ENCODE results near the gene LAMB4.

The LAMB4 gene

DNA sequence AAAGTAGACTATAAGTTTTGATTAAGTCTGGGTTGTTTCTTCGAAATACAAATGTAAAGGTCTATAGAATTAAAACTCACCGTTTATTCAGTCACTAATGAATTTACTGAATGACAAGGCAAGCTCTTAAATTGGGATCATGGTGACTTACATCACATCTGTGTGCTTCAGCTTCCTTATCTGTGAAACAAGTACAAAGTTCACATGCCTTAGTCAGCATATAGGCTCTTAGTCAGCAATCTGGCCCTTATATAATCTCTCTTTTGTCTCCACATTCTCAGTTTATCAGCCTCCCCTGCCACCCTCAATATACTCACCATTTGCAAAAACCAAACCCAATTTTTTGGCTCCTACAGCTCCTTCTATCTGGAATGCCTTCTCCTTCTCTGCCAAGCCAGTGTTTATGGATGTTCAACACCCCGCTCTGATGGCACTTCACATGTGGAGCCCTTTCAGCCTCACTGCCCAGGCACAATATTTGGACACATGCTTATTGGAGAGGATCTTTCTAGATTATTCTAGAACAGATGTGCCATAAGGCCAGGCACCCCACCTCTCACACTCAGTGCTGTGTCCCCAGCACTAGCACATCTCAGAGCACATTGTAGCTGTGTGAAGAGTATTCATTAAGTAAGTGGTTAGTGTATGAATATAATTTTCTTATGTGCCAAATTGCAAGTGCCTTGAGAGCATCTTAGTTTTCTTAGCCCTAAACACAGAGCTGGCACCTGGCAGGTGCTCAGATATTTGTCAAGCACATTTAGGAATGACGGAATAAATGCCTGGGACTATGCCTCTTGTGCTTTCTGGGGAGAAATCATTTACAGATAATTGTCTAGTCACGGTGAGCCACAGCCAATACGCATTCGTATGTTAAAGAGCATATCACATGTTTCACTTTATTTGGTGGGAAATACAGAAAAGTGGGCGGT lies 117.4 kb downstream of the LAMB4 start:
- no peak for DNase-seq (ENCODE audit: low read depth in 2 of 2)

- DNase-seq (ENCODE audit: low read depth in 2 of 2) = no peak
These were observed 119.8 kb downstream of the LAMB4 start for GRCh38 chr7:108010377-108010776.

DNA sequence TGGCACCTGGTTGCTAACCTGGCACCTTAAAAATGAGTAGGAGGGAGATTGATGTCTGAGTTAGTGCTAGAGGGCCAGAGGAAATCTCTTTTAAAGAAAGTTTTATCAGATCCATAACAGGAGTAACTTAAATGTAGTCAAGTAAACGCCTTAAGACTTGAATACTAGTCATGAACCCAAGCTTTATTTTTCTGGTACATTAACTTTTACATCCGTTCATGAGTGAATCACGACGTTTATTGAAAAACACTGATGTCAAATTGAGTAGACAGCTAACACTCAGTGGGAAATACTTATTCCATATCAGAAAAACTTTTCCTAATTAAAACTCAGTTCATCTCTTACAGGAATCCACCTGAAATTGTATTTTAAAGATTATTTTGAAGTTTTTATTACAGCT lies 120.3 kb downstream of the LAMB4 start:
- DNase-seq (ENCODE audit: low read depth in 2 of 2) = no peak

DNA sequence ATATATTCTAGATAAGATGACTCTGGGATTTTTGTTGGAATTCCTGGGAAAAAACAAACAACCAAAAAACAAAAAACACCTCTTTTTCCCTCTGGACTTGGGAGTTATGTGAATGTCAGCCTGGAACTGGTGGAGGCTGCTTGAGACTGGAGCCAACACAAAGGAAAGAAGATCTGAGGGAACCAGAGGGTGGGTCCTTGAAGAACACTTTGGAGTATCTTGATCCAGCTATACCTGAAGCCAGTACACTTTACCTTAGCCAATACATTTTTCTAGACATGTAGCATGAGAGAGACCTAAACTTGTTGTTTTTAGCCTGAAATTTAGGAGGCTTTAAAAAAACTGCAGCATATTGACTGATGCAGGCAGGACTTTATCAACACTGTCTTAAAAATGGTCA lies 121.3 kb downstream of the LAMB4 start:
- no peak for DNase-seq (ENCODE audit: low read depth in 2 of 2)

DNA sequence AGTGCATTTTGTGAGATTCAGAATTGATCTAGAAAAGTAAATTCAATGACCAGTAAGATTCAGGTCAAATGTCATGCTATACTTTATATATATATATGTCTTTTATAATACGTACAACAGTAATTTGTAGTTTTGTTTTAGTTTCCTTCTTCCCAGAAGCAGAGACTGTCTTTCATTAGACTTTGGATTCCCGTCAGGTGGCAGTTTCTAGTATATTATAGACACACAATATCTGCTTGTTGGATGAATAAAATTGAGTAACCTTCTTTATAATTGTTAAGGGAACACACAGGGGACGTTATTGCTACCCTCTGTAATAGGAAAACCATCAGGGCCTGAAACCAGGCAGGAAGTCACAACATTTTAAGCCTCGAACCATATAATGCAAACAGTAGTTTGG lies 121.9 kb downstream of the LAMB4 start:
- DNase-seq (ENCODE audit: low read depth in 2 of 2) = no peak

DNA sequence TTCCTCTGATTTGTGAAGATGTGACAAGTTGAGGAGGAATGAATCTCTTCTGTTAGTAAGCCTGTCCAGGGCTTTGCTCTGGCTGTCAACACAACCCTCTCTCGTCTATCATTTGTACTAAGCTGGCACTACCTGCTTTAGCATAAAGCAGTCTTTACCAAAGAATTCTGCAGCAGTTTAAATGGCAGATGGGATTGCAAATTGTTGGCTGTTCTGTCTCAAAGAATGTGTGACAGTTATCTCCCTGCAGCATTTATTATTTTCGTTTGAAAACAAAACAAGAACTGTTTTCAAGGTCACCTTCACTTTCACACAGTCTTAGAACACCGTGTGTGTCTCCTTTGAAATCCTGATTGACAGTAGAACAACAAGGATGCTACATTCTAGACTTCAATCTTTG lies 122.4 kb downstream of the LAMB4 start:
- DNase-seq (ENCODE audit: low read depth in 2 of 2) = no peak

- no peak for DNase-seq (ENCODE audit: low read depth in 2 of 2)
These were observed 122.9 kb downstream of the LAMB4 start for GRCh38 chr7:108007261-108007660.

- no peak for DNase-seq (ENCODE audit: low read depth in 2 of 2)
These were observed 125.7 kb downstream of the LAMB4 start for GRCh38 chr7:108004220-108005142.

DNA sequence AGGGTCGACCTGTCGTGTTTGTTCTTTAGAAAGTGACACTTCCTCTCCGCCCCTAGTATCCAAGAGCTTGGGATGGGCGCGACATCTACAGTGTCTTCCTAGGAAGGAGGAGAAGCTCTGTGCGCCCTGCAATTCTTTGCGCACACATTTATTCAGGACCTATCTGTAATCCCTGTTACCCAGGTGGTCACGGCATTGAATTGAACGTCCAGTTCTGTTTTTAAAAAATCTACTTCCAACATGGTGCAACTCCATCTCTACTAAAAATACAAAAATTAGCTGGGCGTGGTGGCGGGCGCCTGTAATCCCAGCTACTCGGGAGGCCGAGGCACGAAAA lies 126.6 kb downstream of the LAMB4 start:
- DNase-seq (ENCODE audit: low read depth in 2 of 2) = no peak

- no peak for DNase-seq (ENCODE audit: low read depth in 2 of 2)
These were observed 127.2 kb downstream of the LAMB4 start, which contains the start of gene LAMB1 for GRCh38 chr7:108002726-108003598. Gene LAMB1 (minus strand): TSS chr7:108003161. CDS start chr7:108002885, 276 bp downstream.

DNA sequence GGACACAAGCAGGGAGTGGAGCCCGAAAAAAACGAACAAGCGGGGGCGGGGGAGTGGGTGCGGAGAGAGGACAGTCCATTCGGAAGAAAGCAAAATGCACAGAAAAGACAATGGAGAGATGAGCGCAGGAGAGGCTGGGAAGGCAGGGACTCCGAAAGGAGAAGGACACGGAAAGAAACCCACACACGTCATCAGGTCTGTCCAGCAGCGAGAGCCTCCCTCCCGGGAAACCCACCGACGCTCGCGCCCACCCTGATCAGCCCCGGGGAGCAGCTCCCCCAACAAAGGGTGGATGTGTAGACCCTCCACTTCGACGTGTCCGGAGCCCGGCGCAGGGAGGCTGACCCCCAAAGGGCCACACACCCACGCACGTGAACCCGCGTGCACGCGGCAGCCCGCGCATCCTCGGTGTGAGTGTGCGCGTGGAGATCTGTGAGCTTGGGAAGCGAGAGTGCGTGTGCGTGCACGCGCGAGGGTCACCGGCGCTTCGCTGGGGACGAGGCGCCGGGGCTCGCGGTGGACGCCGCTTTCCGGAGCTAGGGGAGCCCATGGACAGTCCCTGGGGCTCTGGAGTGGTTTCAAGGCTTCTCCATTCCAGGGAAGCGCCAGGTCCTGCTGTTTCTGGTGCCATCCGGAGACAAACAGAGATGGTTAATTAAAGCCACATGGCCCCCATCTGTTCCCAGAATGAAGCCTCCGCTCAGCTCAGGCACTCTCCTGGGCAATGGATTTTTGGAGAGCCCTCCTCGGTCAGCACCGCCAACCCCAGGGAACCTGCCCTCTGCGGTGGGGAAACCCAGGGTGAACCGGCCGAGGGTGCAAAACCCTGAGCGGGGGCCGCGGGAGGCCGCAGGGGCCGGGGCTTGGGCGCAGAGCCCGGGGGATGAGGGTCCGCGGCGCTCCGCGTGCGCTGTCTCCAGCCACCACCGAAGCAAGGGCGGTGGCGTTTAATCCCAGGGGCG lies 128.1 kb downstream of the LAMB4 start:
- no peak for DNase-seq (ENCODE audit: low read depth in 2 of 2)

GRCh38 chr7:108000875-108001763 lies 129.0 kb downstream of the LAMB4 start:
- DNase-seq (ENCODE audit: low read depth in 2 of 2) = no peak

- DNase-seq (ENCODE audit: low read depth in 2 of 2) = no peak
These were observed 130.2 kb downstream of the LAMB4 start for GRCh38 chr7:107999779-108000560.

- no peak for DNase-seq (ENCODE audit: low read depth in 2 of 2)
These were observed 131.3 kb downstream of the LAMB4 start for GRCh38 chr7:107998660-107999480.

DNA sequence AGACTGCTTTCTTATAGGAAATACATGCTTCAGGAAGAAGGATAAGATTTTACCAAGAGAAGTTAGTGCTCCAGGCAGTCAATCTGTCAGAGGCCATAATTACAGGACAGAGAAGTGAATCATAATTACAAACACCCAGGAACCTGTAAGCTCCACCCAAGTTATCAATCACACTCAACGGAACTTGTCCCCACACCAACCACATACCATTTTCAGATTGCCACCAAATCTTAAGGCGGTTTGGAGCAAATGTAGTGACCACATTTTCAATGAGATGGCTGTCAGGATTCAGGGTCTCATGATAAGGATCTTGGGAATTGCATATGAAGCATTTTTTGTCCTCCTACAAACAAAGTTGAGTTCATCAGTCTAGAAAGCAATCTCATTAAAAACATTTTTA lies 132.0 kb downstream of the LAMB4 start:
- DNase-seq (ENCODE audit: low read depth in 2 of 2) = no peak

DNA sequence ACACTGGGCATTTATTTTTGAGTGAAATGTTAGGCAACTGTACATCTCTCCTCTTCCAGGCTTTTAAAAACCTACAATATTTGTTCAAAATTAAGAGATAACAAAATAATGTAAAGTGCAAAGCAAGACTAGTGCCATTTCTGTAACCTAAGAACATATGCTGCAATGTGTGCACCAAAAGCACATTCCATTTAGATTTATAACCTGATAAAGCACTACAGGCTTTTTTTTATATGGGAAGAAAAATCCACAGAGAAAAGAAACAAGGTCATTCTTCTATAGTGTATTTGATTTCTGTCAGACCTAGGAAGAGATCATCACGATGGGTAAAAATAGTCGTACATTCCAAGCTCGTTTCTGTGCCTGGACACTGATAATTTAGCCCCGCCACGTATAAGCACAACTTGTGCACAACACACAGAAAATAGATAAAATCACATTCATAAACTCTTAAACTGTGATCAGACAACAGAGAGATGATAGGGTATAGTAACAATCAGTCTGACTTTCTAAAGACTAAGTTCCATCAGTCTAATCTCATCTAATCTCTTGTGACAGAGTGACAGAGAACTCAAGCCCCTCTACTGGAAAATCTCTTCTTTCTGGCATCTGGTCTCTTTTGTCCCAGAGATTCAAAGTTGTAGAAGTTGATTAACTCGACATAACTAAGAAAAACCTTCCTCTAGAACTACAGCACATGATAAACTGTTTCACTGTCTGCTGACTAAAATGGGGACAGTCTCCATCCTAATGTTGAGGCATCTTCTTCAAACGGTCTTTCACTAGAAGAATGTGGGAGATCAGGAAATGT lies 133.9 kb downstream of the LAMB4 start:
- DNase-seq (ENCODE audit: low read depth in 2 of 2) = no peak
